Neural crest cell (in vitro differentiated cells): ENCODE data around the gene SLC23A3. TPM values are rescaled to one million over a fixed set of nuclear protein-coding genes. Genes with fewer than 3 reads are reported as not detected.

Experiments
- DNase-seq: peaks from one replicate; pipeline ENCODE4 v3.0.0; 2021; ENCODE audit warnings: low read depth, mixed read lengths, low spot score
- H3K27ac Mint-ChIP-seq: one replicate; pipeline ENCODE4 v1.8.0; 2021; ENCODE audit warnings: mild to moderate bottlenecking, mixed read lengths; ENCODE audit not compliant: unreplicated experiment
- H3K27me3 Mint-ChIP-seq: 2 replicates; pipeline ENCODE4 v1.8.0; 2021; ENCODE audit warnings: low read depth, mild to moderate bottlenecking, mixed read lengths
- H3K36me3 Mint-ChIP-seq: 2 replicates; pipeline ENCODE4 v1.8.0; 2021; ENCODE audit warnings: low read depth, mild to moderate bottlenecking, mixed read lengths
- H3K4me1 Mint-ChIP-seq: 2 replicates; pipeline ENCODE4 v1.8.0; 2021; ENCODE audit warnings: mixed read lengths
- H3K4me3 Mint-ChIP-seq: one replicate; pipeline ENCODE4 v1.8.0; 2021; ENCODE audit warnings: mild to moderate bottlenecking, mixed read lengths
- H3K9me3 Mint-ChIP-seq: 2 replicates; pipeline ENCODE4 v1.8.0; 2021; ENCODE audit warnings: mixed read lengths
- total RNA-seq: library from RNA; stranded (reverse); gene quantifications from 2 replicates; pipeline ENCODE4 v1.2.1, GENCODE V29; 2021
- TF ChIP-seq, protein P1 (sequence below): fragments of 200-600 bp; sonication (generic); conservative IDR thresholded peaks from 2 replicates; pipeline ENCODE4 v1.5.0; 2021; ENCODE audit warnings: antibody characterized with exemption, mild to moderate bottlenecking

The SLC23A3 gene
- total RNA-seq, 1 donor from 2014 or later, result 1.5 TPM

DNA sequence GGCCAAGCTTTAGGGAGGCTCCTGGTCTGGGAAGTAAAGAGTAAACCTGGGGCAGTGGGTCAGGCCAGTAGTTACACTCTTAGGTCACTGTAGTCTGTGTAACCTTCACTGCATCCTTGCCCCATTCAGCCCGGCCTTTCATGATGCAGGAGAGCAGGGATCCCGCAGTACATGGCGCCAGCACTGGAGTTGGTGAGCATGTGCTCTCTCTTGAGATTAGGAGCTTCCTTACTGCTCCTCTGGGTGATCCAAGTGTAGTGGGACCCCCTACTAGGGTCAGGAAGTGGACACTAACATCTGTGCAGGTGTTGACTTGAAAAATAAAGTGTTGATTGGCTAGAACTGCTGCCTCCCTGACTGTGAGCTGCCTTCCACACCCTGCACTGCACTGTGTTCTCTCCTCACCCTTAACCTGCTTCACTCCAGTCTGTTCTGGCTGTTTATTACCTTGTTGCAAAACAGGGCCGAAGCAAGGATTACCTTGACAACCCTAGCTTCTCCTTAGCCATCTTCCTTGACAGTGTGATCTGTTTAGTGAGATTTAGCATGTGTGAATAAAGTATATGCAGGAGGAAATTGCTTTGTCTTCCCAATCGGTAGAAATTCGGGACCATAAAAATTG lies 13.4 kb upstream of the SLC23A3 start:
- no peaks in the 10 kb centered on the region for H3K27me3 Mint-ChIP-seq
- TF ChIP-seq, protein P1, sequence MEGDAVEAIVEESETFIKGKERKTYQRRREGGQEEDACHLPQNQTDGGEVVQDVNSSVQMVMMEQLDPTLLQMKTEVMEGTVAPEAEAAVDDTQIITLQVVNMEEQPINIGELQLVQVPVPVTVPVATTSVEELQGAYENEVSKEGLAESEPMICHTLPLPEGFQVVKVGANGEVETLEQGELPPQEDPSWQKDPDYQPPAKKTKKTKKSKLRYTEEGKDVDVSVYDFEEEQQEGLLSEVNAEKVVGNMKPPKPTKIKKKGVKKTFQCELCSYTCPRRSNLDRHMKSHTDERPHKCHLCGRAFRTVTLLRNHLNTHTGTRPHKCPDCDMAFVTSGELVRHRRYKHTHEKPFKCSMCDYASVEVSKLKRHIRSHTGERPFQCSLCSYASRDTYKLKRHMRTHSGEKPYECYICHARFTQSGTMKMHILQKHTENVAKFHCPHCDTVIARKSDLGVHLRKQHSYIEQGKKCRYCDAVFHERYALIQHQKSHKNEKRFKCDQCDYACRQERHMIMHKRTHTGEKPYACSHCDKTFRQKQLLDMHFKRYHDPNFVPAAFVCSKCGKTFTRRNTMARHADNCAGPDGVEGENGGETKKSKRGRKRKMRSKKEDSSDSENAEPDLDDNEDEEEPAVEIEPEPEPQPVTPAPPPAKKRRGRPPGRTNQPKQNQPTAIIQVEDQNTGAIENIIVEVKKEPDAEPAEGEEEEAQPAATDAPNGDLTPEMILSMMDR, result no peak
- H3K9me3 Mint-ChIP-seq, result no peaks in the 10 kb centered on the region
- no peak for DNase-seq
- peaks cover 6% of the 10 kb centered on the region for H3K36me3 Mint-ChIP-seq
- H3K27ac Mint-ChIP-seq, result no peak overlapping the region
- peaks cover 10% of the 10 kb centered on the region for H3K4me1 Mint-ChIP-seq
- peak overlapping the region; percentile 57 for H3K4me3 Mint-ChIP-seq

DNA sequence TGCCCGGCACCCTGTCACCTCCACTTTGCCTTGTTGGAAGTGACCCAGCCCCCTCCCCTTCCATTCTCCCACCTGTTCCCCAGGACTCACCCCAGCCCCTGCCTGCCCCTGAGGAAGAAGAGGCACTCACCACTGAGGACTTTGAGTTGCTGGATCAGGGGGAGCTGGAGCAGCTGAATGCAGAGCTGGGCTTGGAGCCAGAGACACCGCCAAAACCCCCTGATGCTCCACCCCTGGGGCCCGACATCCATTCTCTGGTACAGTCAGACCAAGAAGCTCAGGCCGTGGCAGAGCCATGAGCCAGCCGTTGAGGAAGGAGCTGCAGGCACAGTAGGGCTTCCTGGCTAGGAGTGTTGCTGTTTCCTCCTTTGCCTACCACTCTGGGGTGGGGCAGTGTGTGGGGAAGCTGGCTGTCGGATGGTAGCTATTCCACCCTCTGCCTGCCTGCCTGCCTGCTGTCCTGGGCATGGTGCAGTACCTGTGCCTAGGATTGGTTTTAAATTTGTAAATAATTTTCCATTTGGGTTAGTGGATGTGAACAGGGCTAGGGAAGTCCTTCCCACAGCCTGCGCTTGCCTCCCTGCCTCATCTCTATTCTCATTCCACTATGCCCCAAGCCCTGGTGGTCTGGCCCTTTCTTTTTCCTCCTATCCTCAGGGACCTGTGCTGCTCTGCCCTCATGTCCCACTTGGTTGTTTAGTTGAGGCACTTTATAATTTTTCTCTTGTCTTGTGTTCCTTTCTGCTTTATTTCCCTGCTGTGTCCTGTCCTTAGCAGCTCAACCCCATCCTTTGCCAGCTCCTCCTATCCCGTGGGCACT lies 12.7 kb upstream of the SLC23A3 start:
- Mint-ChIP-seq H3K4me3 (peak overlapping the region; percentile 57), H3K4me1 (peaks cover 13% of the 10 kb centered on the region), H3K36me3 (peaks cover 6% of the 10 kb centered on the region), H3K27me3 (no peaks in the 10 kb centered on the region), H3K27ac (no peak overlapping the region), H3K9me3 (no peaks in the 10 kb centered on the region)
- no peak for DNase-seq
- TF ChIP-seq, protein P1, result no peak

GRCh38 chr2:219181531-219181930 lies 11.7 kb upstream of the SLC23A3 start:
- Mint-ChIP-seq H3K4me1 (peaks cover 19% of the 10 kb centered on the region), H3K4me3 (peak overlapping the region; percentile 89), H3K27ac (no peak overlapping the region), H3K36me3 (peaks cover 6% of the 10 kb centered on the region), H3K9me3 (no peaks in the 10 kb centered on the region), H3K27me3 (no peaks in the 10 kb centered on the region)
- DNase-seq, result no peak
- TF ChIP-seq, protein P1, result no peak

GRCh38 chr2:219180961-219181360 lies 11.1 kb upstream of the SLC23A3 start:
- peak overlapping the region; percentile 89 for H3K4me3 Mint-ChIP-seq
- H3K27ac Mint-ChIP-seq, result no peak overlapping the region

GRCh38 chr2:219179601-219180465 lies 10.0 kb upstream of the SLC23A3 start:
- no peak for DNase-seq
- H3K27me3 Mint-ChIP-seq, result no peaks in the 10 kb centered on the region
- peaks cover 6% of the 10 kb centered on the region for H3K36me3 Mint-ChIP-seq
- no peak overlapping the region for H3K27ac Mint-ChIP-seq
- peaks cover 27% of the 10 kb centered on the region for H3K4me1 Mint-ChIP-seq
- no peaks in the 10 kb centered on the region for H3K9me3 Mint-ChIP-seq
- TF ChIP-seq, protein P1, result no peak
- H3K4me3 Mint-ChIP-seq, result peak overlapping the region; percentile 89

More at GRCh38 chr2:219180961-219181360, 11.1 kb upstream of the SLC23A3 start:
- DNase-seq, result no peak
- TF ChIP-seq, protein P1, result no peak
- H3K36me3 Mint-ChIP-seq, result peaks cover 6% of the 10 kb centered on the region
- no peaks in the 10 kb centered on the region for H3K27me3 Mint-ChIP-seq
- H3K9me3 Mint-ChIP-seq, result no peaks in the 10 kb centered on the region
- peaks cover 21% of the 10 kb centered on the region for H3K4me1 Mint-ChIP-seq
